ENCODE data around the gene PTPRD.

PTPRD gene

DNA sequence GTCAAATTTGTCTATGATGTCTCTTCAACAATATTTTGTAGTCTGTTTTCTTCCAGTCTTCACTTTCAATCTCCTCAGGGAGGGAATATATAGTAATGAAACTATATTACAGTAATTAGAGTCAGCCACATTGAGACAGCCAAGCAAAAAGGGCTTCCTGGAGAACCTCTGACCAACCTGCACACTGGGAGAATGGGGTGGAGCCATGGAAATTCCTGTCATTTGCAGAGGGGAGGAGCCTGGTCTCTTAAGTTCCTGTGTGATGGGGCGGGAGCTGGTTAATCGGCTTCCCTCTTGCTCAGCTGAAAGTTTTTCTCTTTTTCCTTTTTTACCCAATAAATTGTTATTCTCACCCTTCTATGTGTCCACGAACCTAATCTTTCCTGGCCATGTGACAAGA, 1220.0 kb downstream of the PTPRD start:
- H3K4me3 ChIP-seq (ENCODE audit: control insufficient read depth, low read depth, low read length), result no peak overlapping the region
- DNase-seq (ENCODE audit: low read depth), result no peak
- TF ChIP-seq, protein P1, sequence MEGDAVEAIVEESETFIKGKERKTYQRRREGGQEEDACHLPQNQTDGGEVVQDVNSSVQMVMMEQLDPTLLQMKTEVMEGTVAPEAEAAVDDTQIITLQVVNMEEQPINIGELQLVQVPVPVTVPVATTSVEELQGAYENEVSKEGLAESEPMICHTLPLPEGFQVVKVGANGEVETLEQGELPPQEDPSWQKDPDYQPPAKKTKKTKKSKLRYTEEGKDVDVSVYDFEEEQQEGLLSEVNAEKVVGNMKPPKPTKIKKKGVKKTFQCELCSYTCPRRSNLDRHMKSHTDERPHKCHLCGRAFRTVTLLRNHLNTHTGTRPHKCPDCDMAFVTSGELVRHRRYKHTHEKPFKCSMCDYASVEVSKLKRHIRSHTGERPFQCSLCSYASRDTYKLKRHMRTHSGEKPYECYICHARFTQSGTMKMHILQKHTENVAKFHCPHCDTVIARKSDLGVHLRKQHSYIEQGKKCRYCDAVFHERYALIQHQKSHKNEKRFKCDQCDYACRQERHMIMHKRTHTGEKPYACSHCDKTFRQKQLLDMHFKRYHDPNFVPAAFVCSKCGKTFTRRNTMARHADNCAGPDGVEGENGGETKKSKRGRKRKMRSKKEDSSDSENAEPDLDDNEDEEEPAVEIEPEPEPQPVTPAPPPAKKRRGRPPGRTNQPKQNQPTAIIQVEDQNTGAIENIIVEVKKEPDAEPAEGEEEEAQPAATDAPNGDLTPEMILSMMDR (IDR thresholded peaks at IDR 0.05; ENCODE audit: control insufficient read depth, insufficient read depth, low read depth, low read length, missing control alignments), result no peak

- no peak overlapping the region for H3K4me3 ChIP-seq (ENCODE audit: control insufficient read depth, low read depth, low read length)
- TF ChIP-seq, protein P1 (IDR thresholded peaks at IDR 0.05; ENCODE audit: control insufficient read depth, insufficient read depth, low read depth, low read length, missing control alignments), result no peak
- DNase-seq (ENCODE audit: low read depth), result no peak
These were observed 1222.9 kb downstream of the PTPRD start for GRCh38 chr9:9389904-9390303.

DNA sequence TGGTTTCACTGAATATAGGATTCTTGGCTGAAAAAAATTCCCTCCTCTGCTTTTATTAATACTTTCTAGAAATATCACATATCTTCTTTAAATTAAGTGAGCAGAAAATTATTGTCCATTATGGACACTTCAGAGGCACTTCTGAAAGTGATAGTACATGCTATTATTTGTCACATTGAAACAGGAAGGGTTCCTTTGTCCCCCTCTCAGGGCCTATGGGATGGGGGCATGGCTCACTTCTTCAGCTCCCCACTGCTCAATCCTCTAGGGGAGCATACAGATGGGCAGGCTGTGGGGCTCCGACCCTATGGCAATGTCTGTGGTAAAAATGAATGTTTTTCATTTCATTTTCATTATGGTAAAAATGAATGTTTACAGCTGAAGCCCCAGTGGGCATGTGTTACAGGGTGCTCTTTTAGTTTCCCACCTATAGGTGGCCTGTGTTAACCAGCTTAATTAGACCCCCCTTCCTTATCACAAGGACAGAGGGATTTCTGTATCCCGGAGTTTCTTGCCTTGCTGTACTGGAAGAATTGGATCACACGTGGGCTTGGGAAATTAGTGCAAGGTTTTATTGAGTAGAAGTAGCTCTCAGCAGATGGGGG, 1225.2 kb downstream of the PTPRD start:
- TF ChIP-seq, protein P1 (IDR thresholded peaks at IDR 0.05; ENCODE audit: control insufficient read depth, insufficient read depth, low read depth, low read length, missing control alignments), result no peak
- H3K4me3 ChIP-seq (ENCODE audit: control insufficient read depth, low read depth, low read length), result no peak overlapping the region
- DNase-seq (ENCODE audit: low read depth), result no peak

DNA sequence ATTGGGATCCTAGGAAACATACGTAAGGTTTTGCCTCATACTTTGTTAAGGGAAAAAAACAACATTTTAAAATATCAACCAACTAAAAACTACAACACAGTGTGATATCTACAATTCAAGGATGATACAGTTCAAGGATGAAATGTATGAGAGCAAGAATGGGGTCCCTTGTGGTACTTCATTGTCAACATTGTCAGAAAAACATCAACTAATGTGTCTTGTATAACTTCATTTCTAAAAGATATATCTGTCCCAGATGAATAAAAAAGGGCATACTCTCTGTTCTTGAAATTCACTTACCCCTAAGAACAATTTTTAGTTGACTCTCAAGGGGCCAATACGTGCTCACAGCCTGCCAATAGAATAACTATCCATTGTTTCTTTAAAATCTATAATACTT, 1250.5 kb downstream of the PTPRD start:
- no peak for DNase-seq (ENCODE audit: low read depth)
- TF ChIP-seq, protein P1 (IDR thresholded peaks at IDR 0.05; ENCODE audit: control insufficient read depth, insufficient read depth, low read depth, low read length, missing control alignments), result no peak
- H3K4me3 ChIP-seq (ENCODE audit: control insufficient read depth, low read depth, low read length), result no peak overlapping the region

- DNase-seq (ENCODE audit: low read depth), result no peak
- H3K4me3 ChIP-seq (ENCODE audit: control insufficient read depth, low read depth, low read length), result no peak overlapping the region
- TF ChIP-seq, protein P1 (IDR thresholded peaks at IDR 0.05; ENCODE audit: control insufficient read depth, insufficient read depth, low read depth, low read length, missing control alignments), result peak; percentile 35
These were observed 1259.8 kb downstream of the PTPRD start for GRCh38 chr9:9352877-9353481.

- DNase-seq (ENCODE audit: low read depth), result no peak
- H3K4me3 ChIP-seq (ENCODE audit: control insufficient read depth, low read depth, low read length), result no peak overlapping the region
- TF ChIP-seq, protein P1 (IDR thresholded peaks at IDR 0.05; ENCODE audit: control insufficient read depth, insufficient read depth, low read depth, low read length, missing control alignments), result no peak
These were observed 1271.6 kb downstream of the PTPRD start for GRCh38 chr9:9341203-9341602.
